Measurements from ENCODE around the gene DPPA4.

GRCh38 chr3:109346770-109347295 is 9.5 kb upstream of the DPPA4 start:
- no peak for TF ChIP-seq EZH2 (IDR thresholded peaks at IDR 0.05; ENCODE audit: borderline replicate concordance, insufficient read depth, low read depth, low read length, poor library complexity, severe bottlenecking)
- TF ChIP-seq, protein P1, sequence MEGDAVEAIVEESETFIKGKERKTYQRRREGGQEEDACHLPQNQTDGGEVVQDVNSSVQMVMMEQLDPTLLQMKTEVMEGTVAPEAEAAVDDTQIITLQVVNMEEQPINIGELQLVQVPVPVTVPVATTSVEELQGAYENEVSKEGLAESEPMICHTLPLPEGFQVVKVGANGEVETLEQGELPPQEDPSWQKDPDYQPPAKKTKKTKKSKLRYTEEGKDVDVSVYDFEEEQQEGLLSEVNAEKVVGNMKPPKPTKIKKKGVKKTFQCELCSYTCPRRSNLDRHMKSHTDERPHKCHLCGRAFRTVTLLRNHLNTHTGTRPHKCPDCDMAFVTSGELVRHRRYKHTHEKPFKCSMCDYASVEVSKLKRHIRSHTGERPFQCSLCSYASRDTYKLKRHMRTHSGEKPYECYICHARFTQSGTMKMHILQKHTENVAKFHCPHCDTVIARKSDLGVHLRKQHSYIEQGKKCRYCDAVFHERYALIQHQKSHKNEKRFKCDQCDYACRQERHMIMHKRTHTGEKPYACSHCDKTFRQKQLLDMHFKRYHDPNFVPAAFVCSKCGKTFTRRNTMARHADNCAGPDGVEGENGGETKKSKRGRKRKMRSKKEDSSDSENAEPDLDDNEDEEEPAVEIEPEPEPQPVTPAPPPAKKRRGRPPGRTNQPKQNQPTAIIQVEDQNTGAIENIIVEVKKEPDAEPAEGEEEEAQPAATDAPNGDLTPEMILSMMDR (IDR thresholded peaks at IDR 0.05), result no peak

Data from B cell (primary cell).